NCI-H526 (cell line): ENCODE data around the gene IGSF21.
A peak's percentile ranks its signal among the peaks of the same experiment; 100 is the strongest.

ENCODE experiments used
- DNase-seq, 2 experiments: peaks; one replicate each; lab custom pipeline; 2025; lab: John Stamatoyannopoulos, UW

The IGSF21 gene

DNA sequence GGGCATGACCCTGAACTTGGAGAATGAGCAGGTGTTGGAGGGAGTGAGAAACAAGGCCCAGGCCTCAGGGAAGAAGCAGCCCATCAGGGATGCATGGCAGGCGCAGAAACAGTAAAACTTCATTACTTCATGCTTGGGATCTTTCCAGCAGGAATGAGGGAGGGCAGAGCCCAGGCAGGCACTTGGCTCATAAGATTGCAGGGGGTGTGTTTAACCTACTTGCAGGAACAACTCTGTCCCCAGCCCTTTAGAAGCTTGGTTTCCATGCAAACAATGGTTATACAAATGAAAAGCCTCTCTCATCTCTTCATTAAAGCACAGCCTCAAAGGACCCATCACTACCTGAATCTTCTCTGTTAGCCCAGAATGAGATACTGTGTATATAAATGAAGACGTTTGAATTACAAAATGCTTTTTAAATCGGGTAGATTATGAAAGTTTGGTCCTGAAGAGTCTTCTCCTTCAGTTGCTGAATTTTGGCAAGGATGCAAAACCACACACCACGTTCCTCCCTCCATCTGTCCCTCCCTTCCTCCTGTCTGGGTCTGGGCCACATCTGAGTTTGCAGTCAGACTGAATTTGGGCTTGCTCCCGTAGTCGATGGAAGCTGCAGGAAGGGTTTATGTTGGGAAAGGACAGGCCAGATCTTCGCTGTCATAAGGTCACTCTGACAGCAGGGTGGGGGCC, 218.8 kb downstream of the IGSF21 start:
- DNase-seq = no peak

DNA sequence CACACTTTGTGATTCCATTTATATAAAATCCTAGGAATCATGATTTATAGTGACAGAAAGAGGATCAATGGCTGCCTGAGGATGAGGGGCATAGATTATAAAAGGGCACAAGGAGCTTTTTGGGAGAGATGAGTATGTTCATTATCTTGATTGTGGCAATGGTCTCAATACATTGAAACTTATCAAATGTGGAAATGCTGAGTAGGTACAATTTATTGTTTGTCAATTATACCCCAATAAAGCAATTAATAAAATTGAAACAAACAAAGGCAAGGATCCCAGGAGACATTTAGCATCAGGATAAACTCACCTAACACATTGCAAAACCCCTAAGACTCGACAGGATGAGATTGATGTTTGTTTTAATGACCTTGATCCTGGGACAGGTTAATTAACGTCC, 220.1 kb downstream of the IGSF21 start:
- DNase-seq = no peak

DNA sequence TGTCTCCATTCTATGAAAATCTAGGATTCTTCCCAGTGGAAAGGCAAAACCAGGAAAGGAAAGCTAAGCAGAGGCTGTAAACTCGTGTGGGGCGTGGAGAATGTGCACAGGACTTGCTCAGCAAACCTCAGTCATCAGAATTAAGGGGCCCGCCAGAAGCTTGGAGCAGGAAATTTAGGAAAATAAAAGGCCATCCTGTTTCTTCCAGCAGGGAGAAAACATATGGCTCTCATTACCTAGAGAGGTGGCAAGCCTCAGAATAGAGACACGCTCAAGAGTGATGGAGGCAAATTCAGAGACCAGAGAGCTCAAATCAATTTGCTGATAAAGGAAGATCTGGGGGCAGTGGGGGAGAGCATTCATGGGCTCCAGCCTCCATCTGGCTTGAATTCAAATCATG, 221.2 kb downstream of the IGSF21 start:
- no peak for DNase-seq

DNA sequence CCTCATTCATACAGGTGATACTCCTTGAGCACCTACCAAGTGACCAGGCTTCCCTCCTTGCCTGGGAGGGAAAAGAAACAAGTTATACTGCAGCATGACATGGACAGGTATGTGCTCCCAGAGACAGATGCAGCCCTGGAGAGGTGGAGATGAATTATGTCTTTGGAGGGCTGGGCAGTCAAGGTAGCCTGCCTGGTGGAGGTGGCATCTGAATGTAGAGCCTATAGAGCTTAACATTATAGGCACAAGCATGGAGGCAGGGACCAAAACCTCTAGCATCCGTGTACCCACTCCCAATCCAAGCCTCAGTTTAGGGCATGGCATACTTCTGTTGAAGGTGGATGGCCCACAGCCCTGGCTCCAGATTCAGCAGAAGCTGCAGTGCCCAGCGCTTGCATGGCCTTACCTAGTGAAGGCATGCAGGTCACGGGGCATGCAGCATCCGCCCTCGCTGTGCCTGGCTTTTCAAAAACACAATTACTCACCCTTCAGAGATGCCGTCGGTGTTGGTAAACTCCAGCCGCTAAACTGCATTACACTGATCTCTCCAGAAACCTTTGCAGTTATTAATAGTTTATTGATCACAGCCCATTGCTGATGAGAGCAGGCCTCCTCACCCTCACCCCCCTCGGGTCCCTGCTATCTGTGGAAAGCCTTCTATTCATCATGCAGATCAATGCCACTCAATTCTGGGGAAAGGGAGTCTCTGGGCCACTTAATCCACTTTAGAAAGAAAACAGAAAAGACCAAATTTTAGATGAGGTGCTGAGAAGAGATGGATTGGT, 222.1 kb downstream of the IGSF21 start:
- no peak for DNase-seq

DNA sequence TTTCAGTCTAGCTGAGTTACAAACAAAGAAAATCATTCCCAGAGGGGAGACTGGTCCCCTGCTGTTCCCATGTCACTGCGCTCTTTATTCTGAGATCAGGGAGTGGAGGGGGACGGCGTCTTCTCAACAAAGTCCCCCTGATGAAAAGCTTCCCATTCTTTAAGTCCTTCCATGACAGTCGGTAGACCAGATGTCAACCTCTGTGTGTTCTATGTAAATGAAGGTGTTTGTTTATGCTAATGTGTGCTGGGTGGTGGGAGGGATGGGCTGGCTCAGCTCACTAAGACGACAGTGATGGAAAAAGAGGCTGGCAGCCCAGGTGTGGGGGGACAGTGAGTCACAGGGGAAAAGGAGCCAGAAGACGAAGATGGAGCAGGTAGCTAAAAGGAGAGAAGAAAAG, 225.0 kb downstream of the IGSF21 start:
- DNase-seq = peak in 1 of 2 experiments; percentile 7

DNA sequence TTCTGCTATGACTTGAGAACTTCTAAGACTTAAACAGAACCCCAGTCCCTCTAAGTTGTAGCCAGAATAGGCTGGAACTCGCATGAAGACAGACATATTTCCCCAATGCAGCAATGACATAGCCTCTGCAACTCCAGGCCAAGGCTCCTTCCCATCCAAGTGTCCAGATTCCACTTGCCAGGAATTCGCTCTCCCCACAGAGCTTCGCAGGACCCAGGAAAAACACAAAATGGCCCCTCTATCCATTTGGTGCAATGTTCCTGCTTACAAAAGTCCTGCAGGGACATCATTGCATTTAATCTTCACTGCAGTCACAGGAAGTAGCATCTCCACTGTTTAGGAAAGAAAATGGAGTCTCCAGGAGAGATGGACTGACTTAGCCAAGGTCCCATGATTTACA, 225.6 kb downstream of the IGSF21 start:
- DNase-seq = no peak

DNA sequence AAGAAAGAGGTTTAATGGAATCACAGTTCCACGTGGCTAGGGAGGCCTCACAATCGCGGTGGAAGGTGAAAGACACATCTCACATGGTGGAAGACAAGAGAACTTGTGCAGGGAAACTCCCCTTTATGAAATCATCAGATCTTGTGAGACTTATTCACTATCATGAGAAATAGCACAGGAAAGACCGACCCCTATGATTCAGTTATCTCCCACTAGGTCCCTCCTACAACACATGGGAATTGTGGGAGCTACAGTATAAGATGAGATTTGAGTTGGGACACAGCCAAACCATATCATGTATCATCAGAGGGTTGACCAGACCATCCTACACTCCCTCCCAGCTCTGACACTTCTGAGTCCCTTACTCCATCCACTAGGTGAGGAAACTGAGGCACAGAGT, 229.2 kb downstream of the IGSF21 start:
- no peak for DNase-seq

DNA sequence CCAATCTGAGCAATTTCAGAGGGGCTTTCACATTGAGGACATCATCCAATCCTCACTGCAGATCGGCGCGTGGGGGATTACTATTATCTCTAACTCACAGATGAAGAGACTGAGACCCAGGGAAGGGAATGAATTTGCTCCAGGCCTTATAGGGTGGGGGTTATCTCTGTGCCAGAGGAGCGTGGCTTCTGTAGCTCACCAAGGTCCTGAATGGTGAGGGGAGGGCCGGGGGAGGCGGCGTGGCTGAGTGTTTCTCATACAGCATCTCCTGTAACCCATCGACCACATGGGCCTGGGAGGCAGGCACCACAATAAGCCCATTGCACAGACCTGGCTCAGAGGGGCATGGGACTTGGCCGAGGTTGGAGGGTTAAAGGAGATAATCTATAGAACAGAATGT, 230.2 kb downstream of the IGSF21 start:
- DNase-seq = no peak

DNA sequence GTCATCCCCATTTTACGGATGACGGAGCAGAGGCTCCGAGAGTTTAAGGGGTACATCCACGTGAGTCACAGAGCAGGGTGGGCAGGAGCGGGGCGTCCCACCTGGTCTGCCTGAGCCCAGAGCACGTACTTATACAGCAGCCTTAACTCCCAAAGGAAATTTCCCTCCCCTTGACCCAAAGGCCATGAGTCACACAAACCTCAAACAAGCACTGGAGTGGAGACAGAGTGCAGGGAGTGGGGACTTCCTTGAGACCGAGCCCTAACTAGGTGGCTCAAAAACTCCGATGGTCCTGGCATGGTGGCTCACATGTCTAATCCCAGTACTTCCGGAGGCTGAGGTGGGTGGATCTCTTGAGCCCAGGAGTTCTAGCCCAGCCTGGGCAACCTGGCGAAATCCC, 231.6 kb downstream of the IGSF21 start:
- DNase-seq = no peak

DNA sequence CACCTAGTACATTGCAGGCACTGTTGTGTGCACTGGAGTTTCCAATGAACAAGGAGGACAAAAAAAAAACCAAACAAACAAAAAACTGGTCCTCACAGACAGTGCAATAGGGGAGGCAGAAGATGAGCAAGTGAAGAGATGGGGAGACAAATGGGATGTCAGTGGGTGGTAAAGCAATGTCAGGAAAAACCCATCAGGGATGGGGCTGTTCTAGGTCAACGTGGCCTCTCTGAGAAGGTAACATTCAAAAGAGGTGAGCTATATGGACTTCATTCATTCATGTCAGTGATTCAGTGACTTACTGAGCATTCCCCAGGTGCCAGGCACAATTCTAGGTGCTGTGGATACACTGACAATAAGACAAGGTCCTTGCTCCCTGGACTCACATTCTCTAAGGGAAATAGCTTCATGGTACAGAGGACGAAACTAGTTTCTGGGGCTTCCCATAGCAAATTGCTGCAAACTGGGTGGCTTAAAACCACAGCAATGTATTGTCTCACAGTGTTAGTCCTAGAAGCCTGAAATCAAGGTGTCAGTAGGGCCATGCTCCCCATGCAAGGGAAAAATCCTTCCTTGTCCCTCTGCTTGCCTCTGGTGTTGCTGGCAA, 232.7 kb downstream of the IGSF21 start:
- DNase-seq = no peak

DNA sequence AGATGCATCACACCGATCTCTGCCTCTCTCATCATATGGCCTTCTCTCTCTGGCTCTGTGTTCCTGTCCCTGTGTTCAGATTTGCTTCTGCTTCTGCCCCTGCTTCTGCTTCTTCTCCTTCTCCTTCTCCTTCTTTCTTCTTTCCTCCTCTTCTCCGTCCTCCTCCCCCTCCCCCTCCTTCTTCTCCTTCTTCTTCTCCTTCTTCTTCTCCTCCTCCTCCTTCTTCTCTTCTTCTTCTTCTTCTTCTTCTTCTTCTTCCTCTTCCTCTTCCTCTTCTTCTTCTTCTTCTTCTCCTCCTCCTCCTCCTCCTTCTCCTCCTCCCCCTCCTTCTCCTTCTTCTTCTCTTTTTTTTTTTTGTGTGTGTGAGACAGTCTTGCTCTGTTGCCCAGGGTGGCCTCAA, 233.2 kb downstream of the IGSF21 start:
- DNase-seq = no peak

DNA sequence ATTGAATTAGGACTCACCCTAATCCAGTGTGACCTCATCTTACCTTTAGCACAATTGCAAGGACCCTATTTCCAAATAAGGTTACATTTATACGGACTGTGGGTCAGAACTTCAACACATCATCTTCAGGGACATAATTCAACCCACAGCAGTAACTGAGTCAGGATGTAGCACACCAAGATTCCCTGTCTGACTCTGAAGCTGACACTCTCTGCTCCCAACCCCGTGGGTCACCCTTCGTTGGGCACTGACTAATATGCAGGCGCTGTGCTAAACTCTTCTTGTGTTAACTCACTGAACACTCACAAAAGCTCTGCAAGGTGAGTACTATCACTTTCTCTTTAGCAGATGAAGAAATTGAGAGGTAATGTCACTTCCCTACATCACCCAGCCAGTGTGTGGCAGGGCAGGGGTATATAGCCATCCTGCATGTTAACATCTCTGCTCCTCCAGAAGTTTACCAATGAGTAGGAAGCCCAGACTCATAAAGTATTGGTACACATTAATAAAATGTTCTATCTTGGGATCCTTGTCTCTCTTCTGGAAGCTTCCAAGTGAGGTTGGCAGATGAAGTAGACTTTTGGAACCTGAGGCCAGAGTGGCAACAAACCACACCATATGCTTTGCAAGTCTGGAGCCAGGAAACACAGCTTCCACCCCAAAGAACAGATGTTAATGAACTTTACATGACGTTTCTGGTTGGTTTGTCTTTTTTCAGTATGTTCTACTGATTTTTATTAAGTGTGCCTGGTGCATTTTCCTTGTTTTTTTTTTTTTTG, 233.9 kb downstream of the IGSF21 start:
- DNase-seq = no peak

DNA sequence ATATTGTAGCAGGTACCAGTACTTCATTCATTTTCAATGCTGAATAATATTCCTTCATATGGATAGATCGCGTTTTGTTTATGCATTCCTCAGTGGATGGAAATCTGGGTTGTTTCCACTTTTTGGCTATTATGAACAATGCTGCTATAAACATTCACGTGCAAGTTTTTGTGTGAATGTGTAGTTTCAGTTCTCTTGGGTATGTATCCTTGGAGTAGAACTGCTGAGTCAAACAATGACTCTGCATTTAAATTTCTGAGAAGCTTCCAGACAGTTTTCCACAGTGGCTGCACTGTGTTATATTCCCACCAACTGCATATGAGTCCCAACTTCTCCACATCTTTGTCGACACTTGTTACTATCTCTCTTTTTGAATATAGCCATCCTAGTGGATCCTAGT, 235.1 kb downstream of the IGSF21 start:
- DNase-seq = no peak

DNA sequence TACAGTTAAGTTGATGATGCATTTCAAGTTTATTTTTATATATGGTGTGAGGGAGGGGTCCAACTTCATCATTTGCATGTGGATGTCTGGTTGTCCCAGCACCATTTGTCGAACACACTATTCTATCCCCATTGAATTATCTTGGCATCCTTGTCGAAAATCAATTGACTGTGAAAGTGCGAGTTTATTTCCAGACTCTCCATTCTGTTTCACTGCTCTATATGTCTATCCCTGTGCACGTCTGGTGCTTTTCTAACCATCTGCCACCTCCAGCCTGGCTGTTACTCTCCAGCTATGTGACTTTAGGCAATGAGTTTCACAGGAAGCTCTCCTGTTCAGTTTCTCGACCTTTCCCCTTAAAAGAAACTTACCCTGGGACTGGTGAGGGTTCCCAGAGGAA, 236.0 kb downstream of the IGSF21 start:
- no peak for DNase-seq

DNA sequence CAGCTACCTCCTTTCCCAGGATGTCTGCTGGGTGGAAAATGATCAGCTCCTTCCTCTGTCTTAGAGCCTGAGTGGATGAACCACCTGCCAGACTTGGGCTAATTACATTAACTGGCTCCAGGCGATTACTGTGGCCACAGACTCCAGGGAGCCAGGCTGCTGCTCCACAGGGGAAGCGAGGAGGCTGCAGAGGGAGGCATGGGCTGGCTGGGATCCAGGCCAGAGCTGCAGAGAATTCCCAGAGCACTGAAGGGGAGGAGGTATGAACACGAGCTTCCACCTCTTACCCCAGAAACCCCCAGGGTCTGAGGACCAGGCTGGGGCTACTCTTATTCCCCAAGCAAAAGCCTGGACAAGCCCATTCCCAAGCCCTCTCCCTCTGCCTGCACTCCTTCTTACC, 237.2 kb downstream of the IGSF21 start:
- DNase-seq = peak in 1 of 2 experiments; percentile 64

DNA sequence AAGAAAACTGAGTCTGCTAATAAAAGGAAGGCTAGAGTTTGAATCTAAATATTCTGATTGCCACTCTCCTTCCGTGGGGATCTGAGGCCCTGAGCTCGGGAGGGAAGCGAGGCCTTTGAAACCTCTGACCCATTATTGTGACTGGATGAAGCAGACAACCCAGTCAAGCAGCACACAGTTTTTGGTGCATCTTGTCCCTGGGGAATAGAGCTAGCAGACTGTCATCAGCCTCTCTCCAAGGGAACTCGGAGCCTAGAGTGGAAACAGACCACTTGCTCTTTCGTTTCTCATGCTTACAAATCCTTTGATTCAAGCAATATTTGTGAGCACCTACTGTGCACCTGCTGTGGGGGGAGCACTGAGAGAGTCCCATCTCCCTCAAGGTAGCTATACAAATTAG, 240.0 kb downstream of the IGSF21 start:
- DNase-seq = peak in 1 of 2 experiments; percentile 32

DNA sequence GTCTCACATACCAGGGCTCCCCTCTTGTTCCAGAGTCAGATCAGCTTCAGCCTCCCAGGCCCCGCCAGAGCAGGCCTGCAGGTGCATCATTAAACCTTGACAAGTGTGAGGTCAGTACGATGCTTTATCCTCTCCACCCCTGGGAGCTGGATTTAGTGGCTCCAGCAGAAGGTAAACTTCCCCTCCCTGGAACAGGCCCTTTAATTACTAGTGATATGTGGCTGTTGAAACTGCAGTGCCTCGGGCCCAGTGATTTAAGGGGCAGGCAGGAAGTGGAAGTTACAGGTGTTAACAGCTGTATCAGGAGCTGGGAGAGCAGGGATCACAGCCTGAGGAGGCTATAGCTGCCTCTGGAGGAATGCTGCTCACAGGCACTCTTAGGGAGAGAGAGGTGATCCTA, 240.8 kb downstream of the IGSF21 start:
- no peak for DNase-seq

DNA sequence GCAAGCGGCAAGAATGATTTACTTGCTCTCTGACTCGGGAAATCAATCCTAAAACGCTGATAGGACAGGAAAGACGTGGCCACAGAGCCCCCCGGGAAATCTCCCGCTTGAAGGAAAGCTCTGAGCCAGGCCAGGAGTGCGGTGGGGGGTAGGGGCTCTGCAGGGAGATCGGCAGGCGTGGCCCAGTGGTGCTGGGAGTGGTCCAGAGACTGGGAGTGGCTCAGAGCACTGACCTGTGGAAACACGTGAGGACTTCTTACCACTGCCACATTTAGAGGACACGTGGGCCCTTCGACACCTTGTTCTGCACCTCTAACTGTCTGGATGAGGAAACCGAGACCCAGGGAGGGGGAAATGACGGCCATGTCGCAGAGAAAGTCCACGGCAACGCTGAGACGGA, 243.1 kb downstream of the IGSF21 start:
- no peak for DNase-seq

DNA sequence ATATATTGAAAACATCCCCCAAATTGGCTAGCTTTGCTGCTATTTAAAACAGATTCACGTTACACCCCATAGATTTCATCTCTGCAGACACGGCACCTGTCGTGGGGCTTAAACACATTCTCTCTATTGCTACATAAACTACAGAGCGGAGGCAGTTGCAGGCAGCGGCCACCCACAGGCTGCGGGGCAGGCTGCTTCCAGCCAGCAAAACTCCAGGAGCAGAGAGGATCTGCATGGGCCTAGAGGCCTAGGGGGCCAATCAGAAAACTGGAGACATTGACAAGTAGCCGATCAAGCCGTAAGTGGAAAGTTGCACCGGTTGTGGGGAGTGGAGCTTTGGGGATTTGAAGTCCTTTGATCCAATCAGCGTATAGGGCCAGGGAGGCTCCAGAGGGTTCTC, 244.1 kb downstream of the IGSF21 start:
- DNase-seq = peak in 1 of 2 experiments; percentile 18

DNA sequence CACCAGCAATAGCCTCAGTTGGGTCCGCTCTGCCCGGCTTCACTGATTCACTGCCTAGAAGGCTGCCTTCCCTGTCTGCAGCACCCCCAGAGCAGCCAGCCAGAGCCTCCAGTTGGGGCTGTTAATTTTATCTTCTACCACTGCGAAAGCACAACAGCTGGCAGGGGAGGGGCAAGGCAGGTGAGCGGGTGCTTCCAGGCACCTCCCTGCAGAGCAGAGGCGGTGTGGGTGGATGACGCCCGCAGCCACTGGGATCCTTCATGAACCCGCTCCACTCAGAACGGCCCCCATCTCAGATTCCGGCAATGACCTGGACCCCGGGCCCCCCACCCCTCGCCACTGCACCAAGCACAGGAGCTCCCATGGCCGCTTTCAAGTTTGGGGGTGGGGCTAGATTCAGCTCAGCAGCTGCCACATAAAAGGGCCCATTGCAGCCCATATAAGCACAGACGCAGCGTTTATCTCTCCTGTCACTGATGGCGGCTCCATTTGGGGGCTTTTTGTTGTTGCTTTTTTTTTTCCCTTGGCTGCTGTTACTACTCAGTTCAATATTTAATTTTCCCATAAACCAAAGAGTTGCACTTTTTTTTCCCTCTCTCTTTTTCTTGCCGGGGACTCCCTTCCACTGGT, 245.2 kb downstream of the IGSF21 start:
- peak in 1 of 2 experiments; percentile 18 for DNase-seq

DNA sequence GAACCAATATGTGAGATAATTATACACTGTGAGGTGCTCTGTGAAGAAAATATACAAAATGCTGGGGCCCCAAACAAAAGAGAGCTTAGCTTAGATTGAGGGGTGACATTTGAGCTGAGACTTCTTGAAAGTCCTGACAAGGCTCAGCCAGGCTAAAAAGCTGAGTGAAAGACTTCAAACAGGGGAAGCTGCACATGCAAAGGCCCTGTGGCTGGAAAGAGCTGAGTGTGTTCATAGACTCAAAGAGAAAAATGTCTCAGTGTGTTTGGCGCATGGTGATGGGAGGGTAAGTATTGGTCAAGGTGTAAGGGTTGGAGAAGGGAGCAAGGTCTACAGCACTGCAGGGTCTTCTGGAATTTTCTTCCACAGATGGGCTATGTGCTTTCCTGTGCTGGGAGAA, 245.9 kb downstream of the IGSF21 start:
- DNase-seq = no peak

DNA sequence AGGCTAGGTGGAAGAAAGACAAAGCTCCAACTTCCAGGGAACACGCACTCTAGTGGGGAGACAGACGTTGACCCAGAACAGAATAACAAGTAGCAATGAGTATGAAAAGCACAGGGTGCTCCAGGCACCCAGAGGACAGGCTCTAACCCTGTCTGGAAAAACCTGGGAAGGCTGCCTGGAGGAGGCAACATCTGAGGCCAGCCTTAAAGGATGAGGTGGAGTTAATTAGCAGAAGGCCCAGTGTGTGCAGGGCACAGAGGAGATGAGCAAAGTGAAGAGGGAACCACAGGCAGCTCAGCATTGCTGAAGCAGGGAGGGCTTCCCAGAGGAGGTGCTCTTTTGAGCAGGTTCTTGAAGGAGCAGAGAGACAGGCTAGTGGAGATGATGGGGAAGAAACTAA, 246.4 kb downstream of the IGSF21 start:
- DNase-seq = no peak
